Esophagus squamous epithelium (tissue), 4 donors: ENCODE data around the gene KHDC1L.

ENCODE experiments used
- POLR2A ChIP-seq, 4 donors: fragments of 450-650 bp; IDR thresholded peaks; one replicate each; pipeline ENCODE4 v1.6.1; 2017; ENCODE audit warnings: antibody characterized with exemption in 4 of 4, mild to moderate bottlenecking in 4 of 4, moderate library complexity in 3 of 4
- TF ChIP-seq, protein P1 (sequence below), 6 experiments: fragments of 450-650 bp in 4 of 6; fragments of 200-600 bp in 2 of 6; sonication (generic) in 2 of 6; IDR thresholded peaks; one replicate each; pipeline ENCODE4 v1.5.1; 2016 to 2019; ENCODE audit warnings: antibody characterized with exemption in 6 of 6, mild to moderate bottlenecking in 4 of 6, moderate library complexity in 4 of 6

DNA sequence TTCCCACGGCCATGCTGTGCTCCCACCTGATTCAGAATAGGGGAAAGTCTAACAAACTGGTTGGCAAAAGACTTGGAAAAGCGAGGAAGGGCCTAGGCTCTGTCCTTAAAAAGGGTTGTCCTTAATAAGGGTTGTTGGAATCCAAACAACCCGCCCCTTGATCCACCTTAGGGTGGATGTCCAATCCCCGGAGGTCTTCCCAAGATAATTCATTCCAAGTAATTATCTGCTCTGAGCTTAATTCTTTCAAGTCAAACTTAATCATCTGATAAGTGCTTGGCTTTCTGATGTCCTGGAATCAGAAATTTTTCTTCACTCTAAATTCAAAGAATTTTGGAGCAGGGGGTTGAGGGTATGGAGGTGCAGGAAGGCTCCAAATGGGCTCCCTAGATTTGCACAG is at the start of gene KHDC1L:
- TF ChIP-seq POLR2A (IDR thresholded peaks at IDR 0.05): no peak
- TF ChIP-seq, protein P1, sequence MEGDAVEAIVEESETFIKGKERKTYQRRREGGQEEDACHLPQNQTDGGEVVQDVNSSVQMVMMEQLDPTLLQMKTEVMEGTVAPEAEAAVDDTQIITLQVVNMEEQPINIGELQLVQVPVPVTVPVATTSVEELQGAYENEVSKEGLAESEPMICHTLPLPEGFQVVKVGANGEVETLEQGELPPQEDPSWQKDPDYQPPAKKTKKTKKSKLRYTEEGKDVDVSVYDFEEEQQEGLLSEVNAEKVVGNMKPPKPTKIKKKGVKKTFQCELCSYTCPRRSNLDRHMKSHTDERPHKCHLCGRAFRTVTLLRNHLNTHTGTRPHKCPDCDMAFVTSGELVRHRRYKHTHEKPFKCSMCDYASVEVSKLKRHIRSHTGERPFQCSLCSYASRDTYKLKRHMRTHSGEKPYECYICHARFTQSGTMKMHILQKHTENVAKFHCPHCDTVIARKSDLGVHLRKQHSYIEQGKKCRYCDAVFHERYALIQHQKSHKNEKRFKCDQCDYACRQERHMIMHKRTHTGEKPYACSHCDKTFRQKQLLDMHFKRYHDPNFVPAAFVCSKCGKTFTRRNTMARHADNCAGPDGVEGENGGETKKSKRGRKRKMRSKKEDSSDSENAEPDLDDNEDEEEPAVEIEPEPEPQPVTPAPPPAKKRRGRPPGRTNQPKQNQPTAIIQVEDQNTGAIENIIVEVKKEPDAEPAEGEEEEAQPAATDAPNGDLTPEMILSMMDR (IDR thresholded peaks at IDR 0.05): no peak
